ENCODE data around the gene CCR1. TPM values are rescaled to one million over a fixed set of nuclear protein-coding genes. Genes with fewer than 3 reads are reported as not detected.

Gene CCR1
- total and polyA plus RNA-seq, 4 donors = 1.4 to 10.7 (median 5.2) TPM

DNA sequence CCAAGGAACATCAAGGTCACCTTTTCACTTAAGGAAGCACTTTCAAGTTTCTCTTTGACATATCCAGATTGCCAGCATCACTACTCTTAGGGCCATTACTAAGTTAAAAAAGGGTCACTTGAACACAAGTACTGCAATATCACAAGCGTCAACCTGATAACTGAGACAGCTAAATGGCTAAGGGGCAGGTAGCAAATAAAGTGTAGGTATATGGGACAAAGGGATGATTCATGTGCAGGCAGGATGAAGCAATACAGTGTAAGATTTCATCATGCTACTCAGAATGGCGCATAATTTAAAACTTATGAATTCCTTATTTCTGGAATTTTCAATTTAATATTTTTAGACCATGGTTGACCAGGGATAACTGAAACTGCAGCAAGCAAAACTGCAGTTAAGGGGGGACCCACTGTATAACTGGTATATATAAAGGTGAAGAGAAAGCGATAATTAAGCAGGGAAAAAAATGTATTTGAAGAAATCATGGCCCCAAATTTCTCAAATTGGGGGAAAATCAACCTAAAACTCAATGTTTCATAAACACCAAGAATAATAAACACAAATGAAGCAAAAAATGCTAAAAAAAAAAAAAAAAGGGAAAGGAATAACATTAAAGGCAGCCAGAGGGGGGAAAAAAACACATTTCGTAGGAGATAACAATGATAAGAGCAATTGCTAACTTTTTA is 13.1 kb downstream of the CCR1 start (continued):
- TF ChIP-seq, protein P1, sequence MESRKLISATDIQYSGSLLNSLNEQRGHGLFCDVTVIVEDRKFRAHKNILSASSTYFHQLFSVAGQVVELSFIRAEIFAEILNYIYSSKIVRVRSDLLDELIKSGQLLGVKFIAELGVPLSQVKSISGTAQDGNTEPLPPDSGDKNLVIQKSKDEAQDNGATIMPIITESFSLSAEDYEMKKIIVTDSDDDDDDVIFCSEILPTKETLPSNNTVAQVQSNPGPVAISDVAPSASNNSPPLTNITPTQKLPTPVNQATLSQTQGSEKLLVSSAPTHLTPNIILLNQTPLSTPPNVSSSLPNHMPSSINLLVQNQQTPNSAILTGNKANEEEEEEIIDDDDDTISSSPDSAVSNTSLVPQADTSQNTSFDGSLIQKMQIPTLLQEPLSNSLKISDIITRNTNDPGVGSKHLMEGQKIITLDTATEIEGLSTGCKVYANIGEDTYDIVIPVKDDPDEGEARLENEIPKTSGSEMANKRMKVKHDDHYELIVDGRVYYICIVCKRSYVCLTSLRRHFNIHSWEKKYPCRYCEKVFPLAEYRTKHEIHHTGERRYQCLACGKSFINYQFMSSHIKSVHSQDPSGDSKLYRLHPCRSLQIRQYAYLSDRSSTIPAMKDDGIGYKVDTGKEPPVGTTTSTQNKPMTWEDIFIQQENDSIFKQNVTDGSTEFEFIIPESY (IDR thresholded peaks at IDR 0.05) = no peak
- TF ChIP-seq RXRA (IDR thresholded peaks at IDR 0.05) = no peak

DNA sequence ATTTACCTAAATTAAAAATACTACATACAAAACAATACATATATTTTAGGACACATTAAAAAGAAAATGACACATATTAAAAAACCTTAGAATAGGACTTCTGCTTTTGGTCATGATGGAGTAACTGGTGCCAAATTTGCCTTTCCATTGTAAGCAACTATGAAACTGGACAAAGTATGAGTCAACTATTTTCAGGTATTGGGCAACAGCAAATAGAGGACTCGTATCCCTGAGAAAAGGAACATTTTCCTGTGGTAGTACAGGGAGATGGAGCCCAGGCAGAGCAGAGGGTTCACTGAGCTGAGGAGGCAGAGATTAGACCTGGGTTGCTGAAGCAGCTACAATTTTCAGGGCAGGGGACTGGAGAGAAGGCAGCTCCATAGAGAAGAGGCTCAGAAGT is 14.7 kb downstream of the CCR1 start:
- H3K4me3 ChIP-seq (ENCODE audit: low read depth in 1 of 3, low read length in 3 of 3) = no peak overlapping the region
- H3K9me3 ChIP-seq (ENCODE audit: control insufficient read depth in 4 of 4, low read length in 3 of 4) = peaks cover 2 to 7% (median 3%) of the 10 kb centered on the region in 4 donors
- H3K36me3 ChIP-seq (ENCODE audit: control insufficient read depth in 4 of 4, insufficient read depth in 3 of 4, low read depth in 1 of 4, low read length in 3 of 4) = no peaks in the 10 kb centered on the region
- no peak overlapping the region for H3K27ac ChIP-seq (ENCODE audit: low read depth in 1 of 2, low read length in 2 of 2)
- 28% methylated on average over 1 of the region's 1 CpG for WGBS
- peaks cover 0 to 3% (median 0%) of the 10 kb centered on the region in 4 donors for H3K27me3 ChIP-seq (ENCODE audit: control insufficient read depth in 4 of 4, insufficient read depth in 4 of 4, low read length in 3 of 4)
- DNase-seq (ENCODE audit: low spot score) = no peak
- TF ChIP-seq, protein P2, sequence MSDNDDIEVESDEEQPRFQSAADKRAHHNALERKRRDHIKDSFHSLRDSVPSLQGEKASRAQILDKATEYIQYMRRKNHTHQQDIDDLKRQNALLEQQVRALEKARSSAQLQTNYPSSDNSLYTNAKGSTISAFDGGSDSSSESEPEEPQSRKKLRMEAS (IDR thresholded peaks at IDR 0.05) = no peak
- TF ChIP-seq GABPA (IDR thresholded peaks at IDR 0.05 in 1 of 2, conservative IDR thresholded peaks at IDR 0.05 in 1 of 2) = no peak
- TF ChIP-seq, protein P1 (IDR thresholded peaks at IDR 0.05) = no peak
- TF ChIP-seq, protein P3, sequence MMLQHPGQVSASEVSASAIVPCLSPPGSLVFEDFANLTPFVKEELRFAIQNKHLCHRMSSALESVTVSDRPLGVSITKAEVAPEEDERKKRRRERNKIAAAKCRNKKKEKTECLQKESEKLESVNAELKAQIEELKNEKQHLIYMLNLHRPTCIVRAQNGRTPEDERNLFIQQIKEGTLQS (IDR thresholded peaks at IDR 0.05) = no peak
- TF ChIP-seq, protein P4, sequence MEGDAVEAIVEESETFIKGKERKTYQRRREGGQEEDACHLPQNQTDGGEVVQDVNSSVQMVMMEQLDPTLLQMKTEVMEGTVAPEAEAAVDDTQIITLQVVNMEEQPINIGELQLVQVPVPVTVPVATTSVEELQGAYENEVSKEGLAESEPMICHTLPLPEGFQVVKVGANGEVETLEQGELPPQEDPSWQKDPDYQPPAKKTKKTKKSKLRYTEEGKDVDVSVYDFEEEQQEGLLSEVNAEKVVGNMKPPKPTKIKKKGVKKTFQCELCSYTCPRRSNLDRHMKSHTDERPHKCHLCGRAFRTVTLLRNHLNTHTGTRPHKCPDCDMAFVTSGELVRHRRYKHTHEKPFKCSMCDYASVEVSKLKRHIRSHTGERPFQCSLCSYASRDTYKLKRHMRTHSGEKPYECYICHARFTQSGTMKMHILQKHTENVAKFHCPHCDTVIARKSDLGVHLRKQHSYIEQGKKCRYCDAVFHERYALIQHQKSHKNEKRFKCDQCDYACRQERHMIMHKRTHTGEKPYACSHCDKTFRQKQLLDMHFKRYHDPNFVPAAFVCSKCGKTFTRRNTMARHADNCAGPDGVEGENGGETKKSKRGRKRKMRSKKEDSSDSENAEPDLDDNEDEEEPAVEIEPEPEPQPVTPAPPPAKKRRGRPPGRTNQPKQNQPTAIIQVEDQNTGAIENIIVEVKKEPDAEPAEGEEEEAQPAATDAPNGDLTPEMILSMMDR (IDR thresholded peaks at IDR 0.05; ENCODE audit: low read depth, low read length, missing input control) = no peak
- no peaks in the 10 kb centered on the region for H3K4me1 ChIP-seq (ENCODE audit: control insufficient read depth in 4 of 4, insufficient read depth in 4 of 4, low read length in 3 of 4)
- no peak overlapping the region for H3K9ac ChIP-seq (ENCODE audit: low read depth in 1 of 2, low read length in 2 of 2)

DNA sequence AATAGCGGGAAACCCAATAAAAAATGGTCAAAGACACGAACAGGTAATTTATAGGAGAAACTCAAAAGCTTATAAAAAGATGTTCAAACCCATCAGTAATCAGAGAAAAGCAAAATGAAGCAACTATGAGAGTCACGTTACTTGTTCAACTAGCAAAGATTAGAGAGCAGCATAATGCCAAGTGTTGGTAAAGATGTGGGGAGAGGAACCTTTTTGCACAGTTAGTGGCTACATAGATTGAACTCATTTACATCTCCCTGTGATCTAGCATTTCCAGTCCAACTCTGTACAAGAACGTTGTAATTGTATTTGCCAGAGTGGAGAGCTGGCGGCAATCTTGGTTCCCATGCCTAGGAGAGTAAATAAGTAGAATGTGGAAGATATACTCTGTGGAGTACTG is 15.2 kb downstream of the CCR1 start:
- Histone ChIP-seq H3K27ac (ENCODE audit: low read depth in 1 of 2, low read length in 2 of 2) (no peak overlapping the region), H3K9me3 (ENCODE audit: control insufficient read depth in 4 of 4, low read length in 3 of 4) (peaks cover 2 to 7% (median 3%) of the 10 kb centered on the region in 4 donors), H3K36me3 (ENCODE audit: control insufficient read depth in 4 of 4, insufficient read depth in 3 of 4, low read depth in 1 of 4, low read length in 3 of 4) (no peaks in the 10 kb centered on the region), H3K9ac (ENCODE audit: low read depth in 1 of 2, low read length in 2 of 2) (no peak overlapping the region), H3K4me3 (ENCODE audit: low read depth in 1 of 3, low read length in 3 of 3) (no peak overlapping the region), H3K27me3 (ENCODE audit: control insufficient read depth in 4 of 4, insufficient read depth in 4 of 4, low read length in 3 of 4) (peaks cover 0 to 3% (median 0%) of the 10 kb centered on the region in 4 donors), H3K4me1 (ENCODE audit: control insufficient read depth in 4 of 4, insufficient read depth in 4 of 4, low read length in 3 of 4) (no peaks in the 10 kb centered on the region)
- DNase-seq (ENCODE audit: low spot score) = no peak
- WGBS = 74% methylated on average over 5 of the region's 5 CpGs
- TF ChIP-seq, protein P3 (IDR thresholded peaks at IDR 0.05) = no peak
- no peak for TF ChIP-seq FOXA1 (IDR thresholded peaks at IDR 0.05)
- TF ChIP-seq, protein P1 (IDR thresholded peaks at IDR 0.05) = no peak
- TF ChIP-seq HNF4G (IDR thresholded peaks at IDR 0.05) = no peak
- TF ChIP-seq, protein P2 (IDR thresholded peaks at IDR 0.05) = no peak
- no peak for TF ChIP-seq NR2F2 (IDR thresholded peaks at IDR 0.05)
- TF ChIP-seq EGR1 (IDR thresholded peaks at IDR 0.05; ENCODE audit: low read depth in 2 of 2) = no peak
- no peak for TF ChIP-seq RXRA (IDR thresholded peaks at IDR 0.05)
- no peak for TF ChIP-seq FOXA2 (IDR thresholded peaks at IDR 0.05)
- TF ChIP-seq YY1 (IDR thresholded peaks at IDR 0.05) = no peak
- TF ChIP-seq SP1 (IDR thresholded peaks at IDR 0.05) = no peak
- no peak for TF ChIP-seq JUND (IDR thresholded peaks at IDR 0.05)
- TF ChIP-seq, protein P5, sequence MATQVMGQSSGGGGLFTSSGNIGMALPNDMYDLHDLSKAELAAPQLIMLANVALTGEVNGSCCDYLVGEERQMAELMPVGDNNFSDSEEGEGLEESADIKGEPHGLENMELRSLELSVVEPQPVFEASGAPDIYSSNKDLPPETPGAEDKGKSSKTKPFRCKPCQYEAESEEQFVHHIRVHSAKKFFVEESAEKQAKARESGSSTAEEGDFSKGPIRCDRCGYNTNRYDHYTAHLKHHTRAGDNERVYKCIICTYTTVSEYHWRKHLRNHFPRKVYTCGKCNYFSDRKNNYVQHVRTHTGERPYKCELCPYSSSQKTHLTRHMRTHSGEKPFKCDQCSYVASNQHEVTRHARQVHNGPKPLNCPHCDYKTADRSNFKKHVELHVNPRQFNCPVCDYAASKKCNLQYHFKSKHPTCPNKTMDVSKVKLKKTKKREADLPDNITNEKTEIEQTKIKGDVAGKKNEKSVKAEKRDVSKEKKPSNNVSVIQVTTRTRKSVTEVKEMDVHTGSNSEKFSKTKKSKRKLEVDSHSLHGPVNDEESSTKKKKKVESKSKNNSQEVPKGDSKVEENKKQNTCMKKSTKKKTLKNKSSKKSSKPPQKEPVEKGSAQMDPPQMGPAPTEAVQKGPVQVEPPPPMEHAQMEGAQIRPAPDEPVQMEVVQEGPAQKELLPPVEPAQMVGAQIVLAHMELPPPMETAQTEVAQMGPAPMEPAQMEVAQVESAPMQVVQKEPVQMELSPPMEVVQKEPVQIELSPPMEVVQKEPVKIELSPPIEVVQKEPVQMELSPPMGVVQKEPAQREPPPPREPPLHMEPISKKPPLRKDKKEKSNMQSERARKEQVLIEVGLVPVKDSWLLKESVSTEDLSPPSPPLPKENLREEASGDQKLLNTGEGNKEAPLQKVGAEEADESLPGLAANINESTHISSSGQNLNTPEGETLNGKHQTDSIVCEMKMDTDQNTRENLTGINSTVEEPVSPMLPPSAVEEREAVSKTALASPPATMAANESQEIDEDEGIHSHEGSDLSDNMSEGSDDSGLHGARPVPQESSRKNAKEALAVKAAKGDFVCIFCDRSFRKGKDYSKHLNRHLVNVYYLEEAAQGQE (IDR thresholded peaks at IDR 0.05) = no peak
